Ovary (tissue), 9 donors: ENCODE data around the gene SAMD10. TPM values are rescaled to one million over a fixed set of nuclear protein-coding genes. Genes with fewer than 3 reads are reported as not detected.
A peak's percentile ranks its signal among the peaks of the same experiment; 100 is the strongest.

Source experiments
- DNase-seq, 5 donors: peaks; one replicate each; pipeline ENCODE4 v3.0.0-alpha.2; 2019 to 2020
- H3K27ac ChIP-seq, 2 donors: fragments of 200-600 bp; one replicate each; pipeline versions ENCODE4 v1.5.1 to v1.8.0; 2019 to 2022
- H3K27me3 ChIP-seq: fragments of 200-600 bp; one replicate; pipeline ENCODE4 v1.8.0; 2022
- H3K36me3 ChIP-seq: fragments of 200-600 bp; sonication (generic); one replicate; pipeline ENCODE4 v1.5.1; 2019
- H3K4me1 ChIP-seq: one replicate; pipeline ENCODE4 v1.8.1; 2013; ENCODE audit warnings: mild to moderate bottlenecking, moderate library complexity; ENCODE audit not compliant: insufficient read depth
- H3K4me3 ChIP-seq: fragments of 200-600 bp; sonication (generic); one replicate; pipeline ENCODE4 v1.5.1; 2017
- H3K9me3 ChIP-seq, 2 donors: fragments of 200-600 bp in 1 of 2; sonication (generic) in 1 of 2; one replicate each; pipeline versions ENCODE4 v1.5.1 to v1.8.1; 2013 to 2019; ENCODE audit warnings: mild to moderate bottlenecking in 1 of 2, moderate library complexity in 1 of 2
- CTCF ChIP-seq, 3 donors: fragments of 450-650 bp in 2 of 3; fragments of 200-600 bp in 1 of 3; IDR thresholded peaks; one replicate each; pipeline versions ENCODE4 v1.5.1 to v1.8.0; 2016 to 2022; ENCODE audit warnings: antibody characterized with exemption in 3 of 3, mild to moderate bottlenecking in 1 of 3
- EP300 ChIP-seq: sonication (generic); formaldehyde crosslinking; IDR thresholded peaks from one replicate; pipeline ENCODE4 v1.6.1; 2017; ENCODE audit warnings: antibody characterized with exemption
- POLR2A ChIP-seq: fragments of 450-650 bp; IDR thresholded peaks from one replicate; pipeline ENCODE4 v1.6.1; 2017; ENCODE audit warnings: antibody characterized with exemption, mild to moderate bottlenecking, moderate library complexity
- WGBS, 3 donors: extraction: QIAGEN DNeasy Blood & Tissue Kit in 1 of 3; methylation state at CpG; one replicate each; pipeline versions ENCODE4 v1.1.5 to v1.1.7; 2013 to 2017; 5-methylcytosine and 5-hydroxymethylcytosine counted together
- intact Hi-C, 4 donors: fragments of 100-400 bp; cut with DNase I; formaldehyde crosslinking; loops; one replicate each; pipeline versions ENCODE4 v1.11.0 to v1.15.1; 2022 to 2023
- polyA plus RNA-seq, 2 donors: library from polyadenylated mRNA; stranded (reverse); fragments of 200-250 nt in 1 of 2; fragments of 350-450 nt in 1 of 2; fragmentation: Illumina TruSeq in 1 of 2; extraction: RNeasy Lipid Tissue Mini Kit (QIAGEN cat#74804) in 1 of 2; gene quantifications; one replicate each; pipeline ENCODE4 v1.2.3, GENCODE V29; 2013 to 2014
- total RNA-seq, 7 donors: library from RNA; depleted of rRNA in 2 of 7; stranded (reverse); fragments of >200 nt in 2 of 7; fragmentation: NEBNext Ultra II Directional in 3 of 7; extraction: Animal tissue kit (Norgen Biotek cat#: 25700) in 3 of 7; gene quantifications; one replicate each; pipeline versions ENCODE4 v1.1.0 to v1.2.4, GENCODE V29; 2016 to 2023
- donor health status: DM: no; HTN: no; CAD: no; lungs with moderate emphysema.
- donor health status: DM: no; HTN: no; CAD: no.
- donor health status: Bipolar disorder and iron deficiency.
- donor health status: DM: yes; HTN: yes; CAD: no.
- donor health status: DM: no; HTN: no; CAD: no.
- donor health status: DM: yes; HTN: yes; CAD: no.

The SAMD10 gene
- total and polyA plus RNA-seq, 9 donors: 0.20 to 3.1 (median 0.50) TPM

DNA sequence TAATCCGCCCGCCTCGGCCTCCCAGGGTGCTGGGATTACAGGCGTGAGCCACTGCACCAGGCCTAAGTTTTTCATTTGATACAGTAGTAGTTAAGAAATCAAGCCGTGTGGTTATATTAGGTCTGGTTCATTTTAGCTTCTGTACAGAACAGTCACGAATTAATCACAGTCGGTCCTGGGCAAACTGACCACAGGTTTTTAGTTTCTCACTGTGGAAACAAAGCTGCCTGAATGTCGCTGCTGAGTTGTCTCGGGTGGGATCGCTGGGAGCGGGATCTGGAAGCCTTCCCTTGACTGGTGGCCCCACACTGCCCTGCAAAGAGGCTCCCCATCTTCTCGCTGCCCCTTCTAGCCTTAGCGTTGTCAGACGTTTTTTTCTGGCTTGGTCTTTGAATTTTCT lies 41.8 kb downstream of the SAMD10 start:
- Histone ChIP-seq H3K27ac (no peak overlapping the region), H3K27me3 (no peaks in the 10 kb centered on the region), H3K4me1 (no peaks in the 10 kb centered on the region), H3K36me3 (no peaks in the 10 kb centered on the region), H3K4me3 (no peak overlapping the region), H3K9me3 (no peaks in the 10 kb centered on the region)
- TF ChIP-seq POLR2A (no peak), EP300 (no peak), CTCF (IDR thresholded peaks at IDR 0.05) (no peak)
- intact Hi-C loops: no loop called here
- 79 to 83% (median 82%) methylated on average over 14 of the region's 14 CpGs for WGBS, 3 donors
- DNase-seq: no peak

DNA sequence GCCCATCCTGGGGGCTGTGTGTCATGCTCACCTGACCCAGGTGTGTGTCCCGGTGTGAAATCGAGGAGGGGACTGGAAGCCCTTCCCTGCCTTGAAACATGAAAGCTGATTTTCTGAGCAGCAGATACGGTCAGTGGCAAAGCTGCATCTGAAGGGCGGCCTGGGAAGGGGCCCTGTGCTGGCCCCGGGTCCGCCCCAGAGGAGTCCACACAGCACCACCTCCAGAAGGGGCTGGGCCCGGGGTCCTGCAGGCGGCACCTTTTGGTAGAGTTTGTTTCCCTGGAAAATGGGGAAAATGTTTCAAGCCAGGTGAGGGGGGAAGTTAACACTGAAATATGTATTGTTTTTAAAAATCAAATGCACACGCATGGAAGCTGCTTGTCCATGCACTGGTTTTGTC lies 44.0 kb downstream of the SAMD10 start:
- intact Hi-C loops: no loop called here
- Histone ChIP-seq H3K36me3 (no peaks in the 10 kb centered on the region), H3K27ac (no peak overlapping the region), H3K4me1 (no peaks in the 10 kb centered on the region), H3K4me3 (no peak overlapping the region), H3K27me3 (no peaks in the 10 kb centered on the region), H3K9me3 (no peaks in the 10 kb centered on the region)
- WGBS, 3 donors: 87 to 93% (median 91%) methylated on average over 9 of the region's 9 CpGs
- TF ChIP-seq POLR2A: no peak
- TF ChIP-seq CTCF (IDR thresholded peaks at IDR 0.05): no peak
- TF ChIP-seq EP300: no peak
- DNase-seq: no peak

GRCh38 chr20:63934271-63935068 lies 45.0 kb downstream of the SAMD10 start:
- Histone ChIP-seq H3K4me3 (no peak overlapping the region), H3K9me3 (no peaks in the 10 kb centered on the region), H3K27me3 (no peaks in the 10 kb centered on the region), H3K36me3 (no peaks in the 10 kb centered on the region), H3K4me1 (no peaks in the 10 kb centered on the region), H3K27ac (no peak overlapping the region)
- 80 to 84% (median 80%) methylated on average over 37 of the region's 37 CpGs for WGBS, 3 donors
- DNase-seq: peak in 1 of 5 donors; percentile 17
- TF ChIP-seq POLR2A (no peak), CTCF (IDR thresholded peaks at IDR 0.05) (no peak), EP300 (no peak)
- intact Hi-C loops: no loop called here

DNA sequence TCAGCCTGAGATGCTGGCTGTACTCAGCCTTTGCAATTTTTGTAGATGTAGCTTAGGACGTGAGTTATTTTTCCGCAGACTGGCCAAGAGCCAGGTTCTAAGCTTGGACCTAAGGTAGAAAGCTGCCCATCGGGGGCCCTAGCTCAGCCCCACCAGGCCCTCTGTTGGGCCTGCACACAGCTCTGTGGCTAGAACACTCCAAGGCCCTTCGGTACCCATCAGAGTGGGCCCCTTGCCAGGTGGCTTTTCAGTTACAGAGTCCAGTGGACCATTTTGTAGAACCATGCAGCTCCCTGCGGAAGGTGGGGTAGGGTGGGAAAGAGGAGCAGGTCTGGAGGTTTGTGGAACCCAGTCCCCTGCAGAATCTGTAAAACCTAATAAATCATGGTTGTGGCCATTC lies 45.8 kb downstream of the SAMD10 start:
- 70 to 85% (median 75%) methylated on average over 5 of the region's 5 CpGs for WGBS, 3 donors
- Histone ChIP-seq H3K9me3 (no peaks in the 10 kb centered on the region), H3K4me3 (no peak overlapping the region), H3K36me3 (no peaks in the 10 kb centered on the region), H3K4me1 (no peaks in the 10 kb centered on the region), H3K27me3 (no peaks in the 10 kb centered on the region), H3K27ac (no peak overlapping the region)
- TF ChIP-seq POLR2A (no peak), EP300 (no peak), CTCF (IDR thresholded peaks at IDR 0.05) (no peak)
- DNase-seq: no peak
- intact Hi-C loops: no loop called here
